K562 (cell line): ENCODE data around the gene CD82. TPM values are rescaled to one million over a fixed set of nuclear protein-coding genes. Genes with fewer than 3 reads are reported as not detected.

ENCODE experiments used
- BRD4 ChIP-seq: fragments of 200-600 bp; sonication (generic); IDR thresholded peaks from 2 replicates; pipeline ENCODE4 v1.6.1; 2017; ENCODE audit warnings: inconsistent platforms
- CEBPB ChIP-seq: fragments of 450-650 bp; IDR thresholded peaks from 2 replicates; pipeline ENCODE4 v1.6.1; 2016; ENCODE audit warnings: missing genetic modification characterization, missing compliant biosample characterization
- CTBP1 ChIP-seq: fragments of 450-650 bp; IDR thresholded peaks from 2 replicates; pipeline ENCODE4 v1.6.1; 2016; ENCODE audit warnings: borderline replicate concordance
- L3MBTL2 ChIP-seq: fragments of 450-650 bp; IDR thresholded peaks from 2 replicates; pipeline ENCODE4 v1.6.1; 2016; ENCODE audit warnings: mild to moderate bottlenecking, moderate library complexity
- MAFK ChIP-seq: IDR thresholded peaks from 2 replicates; pipeline ENCODE4 v1.6.1; 2011; ENCODE audit warnings: low read length, improper control_type of control experiment
- NCOA2 ChIP-seq, 2 experiments: fragments of 450-650 bp; IDR thresholded peaks; 2 replicates each; pipeline ENCODE4 v1.6.1; 2018; ENCODE audit warnings: mild to moderate bottlenecking in 2 of 2, moderate library complexity in 1 of 2; ENCODE audit not compliant: partially characterized antibody in 2 of 2
- OTX1 ChIP-seq: fragments of 450-650 bp; formaldehyde crosslinking; IDR thresholded peaks from 2 replicates; pipeline ENCODE4 v1.4.0; 2022; ENCODE audit warnings: mild to moderate bottlenecking
- PML ChIP-seq: IDR thresholded peaks from 2 replicates; pipeline ENCODE4 v1.6.1; 2012; ENCODE audit warnings: low read length, inconsistent platforms
- SMARCA5 ChIP-seq: fragments of 450-650 bp; IDR thresholded peaks from 2 replicates; pipeline ENCODE4 v1.6.1; 2016
- SP1 ChIP-seq: sonication (generic); formaldehyde crosslinking; IDR thresholded peaks from 2 replicates; pipeline ENCODE4 v1.8.1; 2022; ENCODE audit warnings: mild to moderate bottlenecking, missing genetic modification reagents
- TCF3 ChIP-seq: sonication (generic); formaldehyde crosslinking; IDR thresholded peaks from 2 replicates; pipeline ENCODE4 v1.4.0; 2020; ENCODE audit warnings: mild to moderate bottlenecking, missing genetic modification reagents
- ZBTB17 ChIP-seq: fragments of 450-650 bp; formaldehyde crosslinking; IDR thresholded peaks from 2 replicates; pipeline ENCODE4 v1.4.0; 2020; ENCODE audit warnings: mild to moderate bottlenecking
- ZNF282 ChIP-seq: sonication (generic); formaldehyde crosslinking; IDR thresholded peaks from 2 replicates; pipeline ENCODE4 v1.8.1; 2023; ENCODE audit warnings: missing genetic modification reagents
- ZNF76 ChIP-seq: fragments of 250-450 bp; sonication (Bioruptor Pico); IDR thresholded peaks from 2 replicates; pipeline ENCODE4 v1.4.0; 2020; ENCODE audit warnings: mild to moderate bottlenecking, moderate library complexity, borderline replicate concordance
- ZNF764 ChIP-seq: fragments of 250-450 bp; sonication (Bioruptor Pico); IDR thresholded peaks from 2 replicates; pipeline ENCODE4 v1.4.0; 2020; ENCODE audit warnings: low read depth, mild to moderate bottlenecking, moderate library complexity
- polyA plus RNA-seq, 8 experiments: library from polyadenylated mRNA; depleted of rRNA in 4 of 8; stranded (reverse) in 5 of 8; unstranded in 3 of 8; fragments of >200 nt; fragmentation: Nextera tagmentation in 2 of 8; fragmentation: Illumina TruSeq in 1 of 8; extraction: Ambion mirVana in 2 of 8; extraction: Trizol in 1 of 8; gene quantifications; 2 replicates each; pipeline versions ENCODE4 v1.2.1 to v1.2.3, GENCODE V29; 2011 to 2014; ENCODE audit warnings: inconsistent platforms in 1 of 8, missing spikeins in 1 of 8
- total RNA-seq, 7 experiments: library from RNA; depleted of rRNA in 6 of 7; stranded (reverse); fragments of >200 nt in 6 of 7; fragmentation: Illumina TruSeq in 2 of 7; extraction: Trizol in 2 of 7; gene quantifications; 2 replicates each; pipeline versions ENCODE4 v1.2.1 to v1.2.3, GENCODE V29; 2011 to 2021; ENCODE audit warnings: low replicate concordance in 1 of 7
- TF ChIP-seq, protein P1 (sequence below): fragments of 450-650 bp; formaldehyde crosslinking; IDR thresholded peaks from 2 replicates; pipeline ENCODE4 v1.4.0; 2022; ENCODE audit warnings: mild to moderate bottlenecking, moderate library complexity
- TF ChIP-seq, protein P2 (sequence below): fragments of 200-800 bp; sonication (Bioruptor generic); IDR thresholded peaks from 2 replicates; pipeline ENCODE4 v1.6.1; 2017; ENCODE audit warnings: missing genetic modification characterization, missing compliant biosample characterization
- TF ChIP-seq, protein P3 (sequence below): fragments of 200-800 bp; sonication (Bioruptor generic); IDR thresholded peaks from 2 replicates; pipeline ENCODE4 v1.6.1; 2016; ENCODE audit warnings: missing genetic modification characterization, missing compliant biosample characterization
- TF ChIP-seq, protein P4 (sequence below), 3 experiments: IDR thresholded peaks in 2 of 3; conservative IDR thresholded peaks in 1 of 3; 2 replicates each; pipeline ENCODE4 v1.5.1; 2011 to 2012; ENCODE audit warnings: low read length in 3 of 3, mild to moderate bottlenecking in 3 of 3, control low read depth in 2 of 3, improper control_type of control experiment in 1 of 3, inconsistent platforms in 1 of 3, low read depth in 1 of 3, mixed read lengths in 1 of 3, moderate library complexity in 1 of 3; ENCODE audit not compliant: insufficient read depth in 2 of 3
- TF ChIP-seq, protein P5 (sequence below): sonication (generic); formaldehyde crosslinking; IDR thresholded peaks from 2 replicates; pipeline ENCODE4 v1.8.0; 2022; ENCODE audit warnings: missing genetic modification reagents, mild to moderate bottlenecking, borderline replicate concordance

CD82 gene
- total and polyA plus RNA-seq, 9 of the 15 experiments (the other 6 are each of a cell fraction or from before 2014, with no cell fraction given), result 0.27 to 9.4 (median 3.0) TPM

DNA sequence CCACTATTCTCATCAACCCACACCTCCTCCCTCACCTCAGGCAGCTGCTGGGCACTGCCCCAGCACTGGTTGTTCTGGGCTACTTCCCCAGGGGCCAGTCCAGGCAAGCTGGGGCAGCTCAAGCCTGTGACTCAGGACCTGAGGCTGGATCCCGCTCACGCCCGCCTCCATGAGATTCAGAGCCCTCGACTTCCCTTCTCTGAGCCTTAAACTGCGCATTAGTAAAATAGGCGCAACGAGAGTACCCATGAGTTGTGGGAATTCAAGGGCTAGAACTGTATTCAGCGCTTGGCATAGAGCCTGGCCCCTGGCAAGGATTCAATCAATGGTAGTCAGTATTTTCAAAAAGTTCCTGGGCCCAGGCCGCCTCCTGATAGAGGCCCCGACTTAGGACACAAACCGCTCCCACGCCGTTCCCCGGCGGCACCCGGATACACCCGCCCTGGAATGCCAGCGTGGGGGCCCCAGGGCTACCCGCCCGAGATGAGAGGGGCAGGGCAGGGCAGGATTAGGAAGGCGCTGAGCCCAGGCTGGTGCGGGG is 723 bp upstream of the CD82 start (continued):
- peak; percentile 44 for TF ChIP-seq L3MBTL2
- no peak for TF ChIP-seq CTBP1
- no peak for TF ChIP-seq ZNF282 (CRISPR knock-in tag)
- no peak for TF ChIP-seq ZNF76
- TF ChIP-seq, protein P1, sequence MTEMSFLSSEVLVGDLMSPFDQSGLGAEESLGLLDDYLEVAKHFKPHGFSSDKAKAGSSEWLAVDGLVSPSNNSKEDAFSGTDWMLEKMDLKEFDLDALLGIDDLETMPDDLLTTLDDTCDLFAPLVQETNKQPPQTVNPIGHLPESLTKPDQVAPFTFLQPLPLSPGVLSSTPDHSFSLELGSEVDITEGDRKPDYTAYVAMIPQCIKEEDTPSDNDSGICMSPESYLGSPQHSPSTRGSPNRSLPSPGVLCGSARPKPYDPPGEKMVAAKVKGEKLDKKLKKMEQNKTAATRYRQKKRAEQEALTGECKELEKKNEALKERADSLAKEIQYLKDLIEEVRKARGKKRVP (CRISPR knock-in tag), result no peak
- TF ChIP-seq MAFK, result no peak
- TF ChIP-seq SP1 (CRISPR knock-in tag), result no peak
- peak; percentile 16; the same call in 1 of the 2 replicates for TF ChIP-seq ZBTB17 (CRISPR knock-in tag)
- no peak for TF ChIP-seq NCOA2 (IDR thresholded peaks at IDR 0.05; ENCODE audit: partially characterized antibody in 2 of 2)
- no peak for TF ChIP-seq CEBPB (tag)
- TF ChIP-seq TCF3 (CRISPR knock-in tag), result no peak
- TF ChIP-seq, protein P2, sequence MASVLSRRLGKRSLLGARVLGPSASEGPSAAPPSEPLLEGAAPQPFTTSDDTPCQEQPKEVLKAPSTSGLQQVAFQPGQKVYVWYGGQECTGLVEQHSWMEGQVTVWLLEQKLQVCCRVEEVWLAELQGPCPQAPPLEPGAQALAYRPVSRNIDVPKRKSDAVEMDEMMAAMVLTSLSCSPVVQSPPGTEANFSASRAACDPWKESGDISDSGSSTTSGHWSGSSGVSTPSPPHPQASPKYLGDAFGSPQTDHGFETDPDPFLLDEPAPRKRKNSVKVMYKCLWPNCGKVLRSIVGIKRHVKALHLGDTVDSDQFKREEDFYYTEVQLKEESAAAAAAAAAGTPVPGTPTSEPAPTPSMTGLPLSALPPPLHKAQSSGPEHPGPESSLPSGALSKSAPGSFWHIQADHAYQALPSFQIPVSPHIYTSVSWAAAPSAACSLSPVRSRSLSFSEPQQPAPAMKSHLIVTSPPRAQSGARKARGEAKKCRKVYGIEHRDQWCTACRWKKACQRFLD (CRISPR knock-in tag), result no peak
- TF ChIP-seq BRD4, result no peak
- TF ChIP-seq, protein P3, sequence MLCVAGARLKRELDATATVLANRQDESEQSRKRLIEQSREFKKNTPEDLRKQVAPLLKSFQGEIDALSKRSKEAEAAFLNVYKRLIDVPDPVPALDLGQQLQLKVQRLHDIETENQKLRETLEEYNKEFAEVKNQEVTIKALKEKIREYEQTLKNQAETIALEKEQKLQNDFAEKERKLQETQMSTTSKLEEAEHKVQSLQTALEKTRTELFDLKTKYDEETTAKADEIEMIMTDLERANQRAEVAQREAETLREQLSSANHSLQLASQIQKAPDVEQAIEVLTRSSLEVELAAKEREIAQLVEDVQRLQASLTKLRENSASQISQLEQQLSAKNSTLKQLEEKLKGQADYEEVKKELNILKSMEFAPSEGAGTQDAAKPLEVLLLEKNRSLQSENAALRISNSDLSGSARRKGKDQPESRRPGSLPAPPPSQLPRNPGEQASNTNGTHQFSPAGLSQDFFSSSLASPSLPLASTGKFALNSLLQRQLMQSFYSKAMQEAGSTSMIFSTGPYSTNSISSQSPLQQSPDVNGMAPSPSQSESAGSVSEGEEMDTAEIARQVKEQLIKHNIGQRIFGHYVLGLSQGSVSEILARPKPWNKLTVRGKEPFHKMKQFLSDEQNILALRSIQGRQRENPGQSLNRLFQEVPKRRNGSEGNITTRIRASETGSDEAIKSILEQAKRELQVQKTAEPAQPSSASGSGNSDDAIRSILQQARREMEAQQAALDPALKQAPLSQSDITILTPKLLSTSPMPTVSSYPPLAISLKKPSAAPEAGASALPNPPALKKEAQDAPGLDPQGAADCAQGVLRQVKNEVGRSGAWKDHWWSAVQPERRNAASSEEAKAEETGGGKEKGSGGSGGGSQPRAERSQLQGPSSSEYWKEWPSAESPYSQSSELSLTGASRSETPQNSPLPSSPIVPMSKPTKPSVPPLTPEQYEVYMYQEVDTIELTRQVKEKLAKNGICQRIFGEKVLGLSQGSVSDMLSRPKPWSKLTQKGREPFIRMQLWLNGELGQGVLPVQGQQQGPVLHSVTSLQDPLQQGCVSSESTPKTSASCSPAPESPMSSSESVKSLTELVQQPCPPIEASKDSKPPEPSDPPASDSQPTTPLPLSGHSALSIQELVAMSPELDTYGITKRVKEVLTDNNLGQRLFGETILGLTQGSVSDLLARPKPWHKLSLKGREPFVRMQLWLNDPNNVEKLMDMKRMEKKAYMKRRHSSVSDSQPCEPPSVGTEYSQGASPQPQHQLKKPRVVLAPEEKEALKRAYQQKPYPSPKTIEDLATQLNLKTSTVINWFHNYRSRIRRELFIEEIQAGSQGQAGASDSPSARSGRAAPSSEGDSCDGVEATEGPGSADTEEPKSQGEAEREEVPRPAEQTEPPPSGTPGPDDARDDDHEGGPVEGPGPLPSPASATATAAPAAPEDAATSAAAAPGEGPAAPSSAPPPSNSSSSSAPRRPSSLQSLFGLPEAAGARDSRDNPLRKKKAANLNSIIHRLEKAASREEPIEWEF (CRISPR knock-in tag), result 0 out of 2 replicates have a peak, but pooled peaks have one; percentile 53
- no peak for TF ChIP-seq ZNF764 (CRISPR knock-in tag)
- TF ChIP-seq SMARCA5, result no peak
- TF ChIP-seq, protein P4, sequence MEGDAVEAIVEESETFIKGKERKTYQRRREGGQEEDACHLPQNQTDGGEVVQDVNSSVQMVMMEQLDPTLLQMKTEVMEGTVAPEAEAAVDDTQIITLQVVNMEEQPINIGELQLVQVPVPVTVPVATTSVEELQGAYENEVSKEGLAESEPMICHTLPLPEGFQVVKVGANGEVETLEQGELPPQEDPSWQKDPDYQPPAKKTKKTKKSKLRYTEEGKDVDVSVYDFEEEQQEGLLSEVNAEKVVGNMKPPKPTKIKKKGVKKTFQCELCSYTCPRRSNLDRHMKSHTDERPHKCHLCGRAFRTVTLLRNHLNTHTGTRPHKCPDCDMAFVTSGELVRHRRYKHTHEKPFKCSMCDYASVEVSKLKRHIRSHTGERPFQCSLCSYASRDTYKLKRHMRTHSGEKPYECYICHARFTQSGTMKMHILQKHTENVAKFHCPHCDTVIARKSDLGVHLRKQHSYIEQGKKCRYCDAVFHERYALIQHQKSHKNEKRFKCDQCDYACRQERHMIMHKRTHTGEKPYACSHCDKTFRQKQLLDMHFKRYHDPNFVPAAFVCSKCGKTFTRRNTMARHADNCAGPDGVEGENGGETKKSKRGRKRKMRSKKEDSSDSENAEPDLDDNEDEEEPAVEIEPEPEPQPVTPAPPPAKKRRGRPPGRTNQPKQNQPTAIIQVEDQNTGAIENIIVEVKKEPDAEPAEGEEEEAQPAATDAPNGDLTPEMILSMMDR (IDR thresholded peaks at IDR 0.05 in 2 of 3, conservative IDR thresholded peaks at IDR 0.05 in 1 of 3; ENCODE audit: insufficient read depth in 2 of 3, low read depth in 1 of 3, low read length in 3 of 3), result no peak
- TF ChIP-seq PML, result no peak
- TF ChIP-seq OTX1 (CRISPR knock-in tag), result no peak
- TF ChIP-seq, protein P5, sequence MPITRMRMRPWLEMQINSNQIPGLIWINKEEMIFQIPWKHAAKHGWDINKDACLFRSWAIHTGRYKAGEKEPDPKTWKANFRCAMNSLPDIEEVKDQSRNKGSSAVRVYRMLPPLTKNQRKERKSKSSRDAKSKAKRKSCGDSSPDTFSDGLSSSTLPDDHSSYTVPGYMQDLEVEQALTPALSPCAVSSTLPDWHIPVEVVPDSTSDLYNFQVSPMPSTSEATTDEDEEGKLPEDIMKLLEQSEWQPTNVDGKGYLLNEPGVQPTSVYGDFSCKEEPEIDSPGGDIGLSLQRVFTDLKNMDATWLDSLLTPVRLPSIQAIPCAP (CRISPR knock-in tag), result no peak
